LNCaP clone FGC (cell line): Measurements from ENCODE around the gene ABCG4.

Experiments
- DNase-seq: peaks from one replicate; pipeline ENCODE4 v3.0.0-alpha.2; 2011; ENCODE audit warnings: low read depth
- H3K4me3 ChIP-seq: 2 replicates; pipeline ENCODE4 v1.5.1; 2011; ENCODE audit warnings: mild to moderate bottlenecking, low read depth, low read length, control low read depth
- TF ChIP-seq, protein P1 (sequence below): IDR thresholded peaks from 2 replicates; pipeline ENCODE4 v1.5.1; 2012; ENCODE audit warnings: mild to moderate bottlenecking; ENCODE audit not compliant: control insufficient read depth, insufficient read depth; ENCODE audit errors: extremely low read depth

ABCG4 gene

DNA sequence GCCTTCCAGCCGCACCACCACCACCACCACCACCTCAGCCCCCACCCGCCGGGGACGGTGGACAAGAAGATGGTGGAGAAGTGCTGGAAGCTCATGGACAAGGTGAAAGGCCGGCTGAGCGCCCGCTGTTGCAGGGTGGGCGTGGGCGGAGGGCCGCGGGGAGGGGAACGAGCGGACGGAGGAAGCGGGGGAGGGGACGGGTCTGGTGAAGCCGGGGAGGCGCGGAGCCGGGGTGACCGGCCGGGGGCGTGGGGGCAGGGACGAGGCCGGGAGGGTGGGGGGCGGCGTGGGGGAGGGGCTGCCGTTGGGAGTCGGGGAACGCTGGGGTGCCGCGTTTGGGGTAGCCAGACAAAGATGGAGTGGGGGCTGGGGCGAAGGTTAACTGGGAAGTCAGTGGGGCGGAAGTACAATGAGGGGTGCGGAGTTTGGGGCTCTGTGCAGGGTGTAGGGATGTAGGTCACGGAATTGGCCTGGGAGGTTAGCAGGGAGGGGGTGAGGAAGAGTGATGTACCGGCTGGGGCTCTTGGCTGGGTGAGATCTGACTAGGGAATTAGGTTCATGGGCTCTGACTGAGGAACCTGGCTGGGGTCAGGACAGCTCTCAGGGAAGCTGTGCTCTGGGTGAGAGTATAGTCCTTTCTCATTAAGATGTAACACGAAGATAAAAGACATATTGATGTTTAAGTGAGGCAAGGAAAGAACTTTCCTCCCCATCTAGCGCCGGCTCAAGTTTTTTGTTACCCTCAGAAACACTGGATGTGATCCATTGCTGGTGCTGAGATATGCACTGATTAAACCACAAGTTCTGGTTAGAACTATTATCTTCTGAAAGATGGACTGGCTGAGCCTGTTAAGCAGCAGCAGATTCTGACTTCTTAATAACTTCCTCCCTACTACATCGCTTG lies 57.9 kb downstream of the ABCG4 start:
- no peak for DNase-seq
- H3K4me3 ChIP-seq = peak overlapping the region; percentile 86
- TF ChIP-seq, protein P1, sequence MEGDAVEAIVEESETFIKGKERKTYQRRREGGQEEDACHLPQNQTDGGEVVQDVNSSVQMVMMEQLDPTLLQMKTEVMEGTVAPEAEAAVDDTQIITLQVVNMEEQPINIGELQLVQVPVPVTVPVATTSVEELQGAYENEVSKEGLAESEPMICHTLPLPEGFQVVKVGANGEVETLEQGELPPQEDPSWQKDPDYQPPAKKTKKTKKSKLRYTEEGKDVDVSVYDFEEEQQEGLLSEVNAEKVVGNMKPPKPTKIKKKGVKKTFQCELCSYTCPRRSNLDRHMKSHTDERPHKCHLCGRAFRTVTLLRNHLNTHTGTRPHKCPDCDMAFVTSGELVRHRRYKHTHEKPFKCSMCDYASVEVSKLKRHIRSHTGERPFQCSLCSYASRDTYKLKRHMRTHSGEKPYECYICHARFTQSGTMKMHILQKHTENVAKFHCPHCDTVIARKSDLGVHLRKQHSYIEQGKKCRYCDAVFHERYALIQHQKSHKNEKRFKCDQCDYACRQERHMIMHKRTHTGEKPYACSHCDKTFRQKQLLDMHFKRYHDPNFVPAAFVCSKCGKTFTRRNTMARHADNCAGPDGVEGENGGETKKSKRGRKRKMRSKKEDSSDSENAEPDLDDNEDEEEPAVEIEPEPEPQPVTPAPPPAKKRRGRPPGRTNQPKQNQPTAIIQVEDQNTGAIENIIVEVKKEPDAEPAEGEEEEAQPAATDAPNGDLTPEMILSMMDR = no peak

DNA sequence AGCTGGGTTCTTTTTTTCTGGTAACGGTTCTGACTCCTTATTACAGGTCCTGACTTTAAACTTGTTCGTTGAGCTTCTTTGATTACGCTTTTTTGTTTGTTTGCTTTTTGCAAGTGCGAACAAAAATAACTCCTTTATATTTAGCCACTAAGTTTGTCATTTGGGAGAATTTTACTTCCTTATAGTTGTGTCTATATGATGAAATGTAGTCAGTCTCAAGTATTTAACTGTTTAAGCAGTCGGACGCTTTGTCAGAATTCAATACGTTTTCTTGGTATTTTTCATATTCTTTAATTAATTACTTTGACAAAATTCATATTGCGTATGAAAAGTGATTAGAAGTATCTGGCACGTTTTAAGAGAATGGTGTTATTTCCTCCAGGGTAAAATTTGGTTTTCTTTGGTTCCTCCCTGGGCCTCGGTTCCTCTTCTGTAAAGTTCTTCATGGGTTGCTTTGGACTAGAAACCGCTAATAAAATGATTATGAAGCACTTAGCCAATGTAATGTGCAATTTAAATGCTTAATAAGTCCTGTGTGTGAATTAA lies 58.6 kb downstream of the ABCG4 start:
- DNase-seq = no peak
- H3K4me3 ChIP-seq = peak overlapping the region; percentile 86
- TF ChIP-seq, protein P1 = no peak

DNA sequence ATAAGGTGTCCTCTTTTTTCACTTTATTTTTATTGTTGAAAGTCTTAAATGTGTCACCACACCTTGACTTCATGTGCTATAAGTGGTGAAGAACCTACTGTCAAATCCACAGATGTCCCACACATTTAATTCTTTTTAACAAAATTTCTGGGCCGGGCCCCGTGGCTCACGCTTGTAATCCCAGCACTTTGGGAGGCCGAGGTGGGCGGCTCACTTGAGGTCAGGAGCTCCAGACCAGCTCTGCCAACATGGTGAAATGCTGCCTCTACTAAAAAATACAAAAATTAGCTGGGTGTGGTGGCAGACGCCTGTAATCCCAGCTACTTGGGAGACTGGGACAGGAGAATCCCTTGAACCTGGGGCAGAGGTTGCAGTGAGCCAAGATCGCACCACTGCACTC lies 60.3 kb downstream of the ABCG4 start:
- H3K4me3 ChIP-seq = no peak overlapping the region
- DNase-seq = no peak
- TF ChIP-seq, protein P1 = no peak

DNA sequence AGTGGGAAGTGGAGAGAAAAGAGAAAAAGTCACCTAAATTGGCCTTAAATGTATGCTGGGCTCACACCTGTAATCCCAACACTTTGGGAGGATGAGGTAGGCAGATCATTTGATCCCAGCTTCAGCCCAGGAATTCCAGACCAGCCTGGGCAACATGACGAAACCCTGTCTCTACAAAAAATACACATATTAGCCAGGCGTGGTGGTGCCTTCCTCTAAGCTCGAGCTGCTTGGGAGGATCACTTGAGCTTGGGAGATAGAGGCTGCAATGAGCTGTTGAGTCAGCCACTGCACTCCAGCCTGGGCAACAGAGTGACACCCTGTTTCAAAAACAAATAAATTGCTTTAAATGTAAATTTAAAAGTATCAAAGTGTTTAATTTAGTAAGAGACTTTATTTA lies 61.2 kb downstream of the ABCG4 start:
- TF ChIP-seq, protein P1 = no peak
- DNase-seq = no peak

More for the DNA sequence above, 61.2 kb downstream of the ABCG4 start:
- no peak overlapping the region for H3K4me3 ChIP-seq
